ENCODE results near the gene DGKA.
A peak's percentile ranks its signal among the peaks of the same experiment; 100 is the strongest.

DGKA gene

GRCh38 chr12:55974308-55974730 is 43.4 kb downstream of the DGKA start (continued):
- TF ChIP-seq ZNF274 (IDR thresholded peaks at IDR 0.05; ENCODE audit: low read length) = no peak
- TF ChIP-seq ZNF274 (tag by site-specific recombination; IDR thresholded peaks at IDR 0.05; ENCODE audit: borderline replicate concordance) = no peak
- TF ChIP-seq CTCF (tag by site-specific recombination; IDR thresholded peaks at IDR 0.05) = no peak
- peak; percentile 81 for TF ChIP-seq ZBTB20 (tag by site-specific recombination; IDR thresholded peaks at IDR 0.05)
- TF ChIP-seq ZNF514 (tag by site-specific recombination; IDR thresholded peaks at IDR 0.05) = no peak
- TF ChIP-seq ZNF501 (tag by site-specific recombination; IDR thresholded peaks at IDR 0.05) = peak; percentile 10; the same call in 1 of the 2 replicates
- 0 out of 2 replicates have a peak, but pooled peaks have one; percentile 23 for TF ChIP-seq ZNF785 (tag by site-specific recombination; IDR thresholded peaks at IDR 0.05)
- TF ChIP-seq ZFP37 (tag by site-specific recombination; IDR thresholded peaks at IDR 0.05) = peak; percentile 92
- TF ChIP-seq PATZ1 (tag by site-specific recombination; IDR thresholded peaks at IDR 0.05) = peak; percentile 69; the same call in 1 of the 2 replicates
- no peak for TF ChIP-seq ZNF791 (tag by site-specific recombination; IDR thresholded peaks at IDR 0.05)
- 0 out of 2 replicates have a peak, but pooled peaks have one; percentile 79 for TF ChIP-seq GLI4 (tag by site-specific recombination; IDR thresholded peaks at IDR 0.05)
- peak; percentile 54; the same call in 1 of the 2 replicates for TF ChIP-seq ZNF335 (tag by site-specific recombination; conservative IDR thresholded peaks at IDR 0.05)

DNA sequence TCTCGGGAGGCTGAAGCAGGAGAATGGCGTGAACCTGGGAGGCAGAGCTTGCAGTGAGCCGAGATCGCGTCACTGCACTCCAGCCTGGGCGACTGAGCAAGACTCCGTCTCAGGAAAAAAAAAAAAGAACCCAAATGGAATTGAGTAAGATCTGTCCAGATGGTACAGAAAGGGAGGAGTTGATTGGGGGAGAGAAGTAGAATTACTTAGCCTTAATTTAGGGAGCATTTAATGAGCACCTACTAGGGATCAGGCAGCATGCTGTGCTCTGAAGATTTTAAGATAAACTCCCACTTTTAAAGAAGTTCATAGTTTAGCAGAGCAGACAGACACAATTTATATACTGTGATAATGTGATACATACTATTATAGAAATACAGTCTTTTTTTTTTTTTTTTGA is 47.4 kb downstream of the DGKA start:
- no peak overlapping the region for H3K27ac ChIP-seq (ENCODE audit: extremely low read depth, low read depth, low read length)
- no peaks in the 10 kb centered on the region for H3K4me1 ChIP-seq (ENCODE audit: control insufficient read depth, insufficient read depth, low read length)
- ChIA-PET POLR2A (interaction anchor here (0.7 kb wide), 1 partner anchor 168 kb away, joined by 6 read pairs; no protein-coding TSS in a partner anchor), CTCF (interaction anchor here (0.8 kb wide), 1 partner anchor 11 kb away, joined by 3 read pairs; no protein-coding TSS in a partner anchor)
- no peak overlapping the region for H3K4me3 ChIP-seq (ENCODE audit: low read depth, low read length)
- H3K9me3 ChIP-seq (ENCODE audit: control insufficient read depth, insufficient read depth, low read depth, low read length) = no peaks in the 10 kb centered on the region
- H3K36me3 ChIP-seq (ENCODE audit: control insufficient read depth in 2 of 2, insufficient read depth in 1 of 2, low read length in 2 of 2) = peaks cover 18 to 58% of the 10 kb centered on the region in 2 experiments; a peak in 2 of 3 replicates
- TF ChIP-seq, protein P1, sequence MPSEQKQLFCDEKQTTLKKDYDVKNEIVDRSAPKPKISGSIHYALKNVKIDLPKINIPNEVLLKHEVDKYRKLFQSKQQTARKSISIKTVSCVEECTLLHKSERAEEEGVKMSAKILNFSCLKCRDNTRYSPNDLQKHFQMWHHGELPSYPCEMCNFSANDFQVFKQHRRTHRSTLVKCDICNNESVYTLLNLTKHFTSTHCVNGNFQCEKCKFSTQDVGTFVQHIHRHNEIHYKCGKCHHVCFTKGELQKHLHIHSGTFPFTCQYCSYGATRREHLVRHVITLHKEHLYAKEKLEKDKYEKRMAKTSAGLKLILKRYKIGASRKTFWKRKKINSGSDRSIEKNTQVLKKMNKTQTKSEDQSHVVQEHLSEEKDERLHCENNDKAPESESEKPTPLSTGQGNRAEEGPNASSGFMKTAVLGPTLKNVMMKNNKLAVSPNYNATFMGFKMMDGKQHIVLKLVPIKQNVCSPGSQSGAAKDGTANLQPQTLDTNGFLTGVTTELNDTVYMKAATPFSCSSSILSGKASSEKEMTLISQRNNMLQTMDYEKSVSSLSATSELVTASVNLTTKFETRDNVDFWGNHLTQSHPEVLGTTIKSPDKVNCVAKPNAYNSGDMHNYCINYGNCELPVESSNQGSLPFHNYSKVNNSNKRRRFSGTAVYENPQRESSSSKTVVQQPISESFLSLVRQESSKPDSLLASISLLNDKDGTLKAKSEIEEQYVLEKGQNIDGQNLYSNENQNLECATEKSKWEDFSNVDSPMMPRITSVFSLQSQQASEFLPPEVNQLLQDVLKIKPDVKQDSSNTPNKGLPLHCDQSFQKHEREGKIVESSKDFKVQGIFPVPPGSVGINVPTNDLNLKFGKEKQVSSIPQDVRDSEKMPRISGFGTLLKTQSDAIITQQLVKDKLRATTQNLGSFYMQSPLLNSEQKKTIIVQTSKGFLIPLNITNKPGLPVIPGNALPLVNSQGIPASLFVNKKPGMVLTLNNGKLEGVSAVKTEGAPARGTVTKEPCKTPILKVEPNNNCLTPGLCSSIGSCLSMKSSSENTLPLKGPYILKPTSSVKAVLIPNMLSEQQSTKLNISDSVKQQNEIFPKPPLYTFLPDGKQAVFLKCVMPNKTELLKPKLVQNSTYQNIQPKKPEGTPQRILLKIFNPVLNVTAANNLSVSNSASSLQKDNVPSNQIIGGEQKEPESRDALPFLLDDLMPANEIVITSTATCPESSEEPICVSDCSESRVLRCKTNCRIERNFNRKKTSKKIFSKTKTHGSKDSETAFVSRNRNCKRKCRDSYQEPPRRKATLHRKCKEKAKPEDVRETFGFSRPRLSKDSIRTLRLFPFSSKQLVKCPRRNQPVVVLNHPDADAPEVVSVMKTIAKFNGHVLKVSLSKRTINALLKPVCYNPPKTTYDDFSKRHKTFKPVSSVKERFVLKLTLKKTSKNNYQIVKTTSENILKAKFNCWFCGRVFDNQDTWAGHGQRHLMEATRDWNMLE (tag by site-specific recombination; conservative IDR thresholded peaks at IDR 0.05; ENCODE audit: low read depth) = no peak
- TF ChIP-seq, protein P2, sequence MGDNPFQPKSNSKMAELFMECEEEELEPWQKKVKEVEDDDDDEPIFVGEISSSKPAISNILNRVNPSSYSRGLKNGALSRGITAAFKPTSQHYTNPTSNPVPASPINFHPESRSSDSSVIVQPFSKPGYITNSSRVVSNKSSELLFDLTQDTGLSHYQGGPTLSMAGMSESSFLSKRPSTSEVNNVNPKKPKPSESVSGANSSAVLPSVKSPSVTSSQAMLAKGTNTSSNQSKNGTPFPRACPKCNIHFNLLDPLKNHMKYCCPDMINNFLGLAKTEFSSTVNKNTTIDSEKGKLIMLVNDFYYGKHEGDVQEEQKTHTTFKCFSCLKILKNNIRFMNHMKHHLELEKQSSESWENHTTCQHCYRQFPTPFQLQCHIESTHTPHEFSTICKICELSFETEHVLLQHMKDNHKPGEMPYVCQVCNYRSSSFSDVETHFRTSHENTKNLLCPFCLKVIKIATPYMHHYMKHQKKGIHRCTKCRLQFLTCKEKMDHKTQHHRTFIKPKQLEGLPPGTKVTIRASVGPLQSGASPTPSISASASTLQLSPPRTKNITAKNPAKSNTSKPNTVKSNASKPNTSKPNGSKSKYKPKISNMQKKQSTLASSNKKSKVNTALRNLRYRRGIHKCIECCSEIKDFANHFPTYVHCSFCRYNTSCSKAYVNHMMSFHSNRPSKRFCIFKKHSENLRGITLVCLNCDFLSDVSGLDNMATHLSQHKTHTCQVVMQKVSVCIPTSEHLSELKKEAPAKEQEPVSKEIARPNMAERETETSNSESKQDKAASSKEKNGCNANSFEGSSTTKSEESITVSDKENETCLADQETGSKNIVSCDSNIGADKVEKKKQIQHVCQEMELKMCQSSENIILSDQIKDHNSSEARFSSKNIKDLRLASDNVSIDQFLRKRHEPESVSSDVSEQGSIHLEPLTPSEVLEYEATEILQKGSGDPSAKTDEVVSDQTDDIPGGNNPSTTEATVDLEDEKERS (tag by site-specific recombination; IDR thresholded peaks at IDR 0.05) = no peak
- TF ChIP-seq ZNF664 (tag by site-specific recombination; IDR thresholded peaks at IDR 0.05) = peak; percentile 86
